Prostate gland (tissue), 2 donors: Measurements from ENCODE around the gene SCGB3A2.
"Not testable (repeated sequence)": the region's sequence is repeated elsewhere in the genome, so short reads cannot be mapped to it uniquely, and the experiment has no call there.

Experiments used
- CTCF ChIP-seq, 4 experiments: fragments of 200-600 bp in 2 of 4; fragments of 450-650 bp in 2 of 4; sonication (generic) in 2 of 4; IDR thresholded peaks; 1 replicate in 3 of 4; 2 replicates in 1 of 4; pipeline ENCODE4 v1.5.1; 2016 to 2019; ENCODE audit warnings: antibody characterized with exemption in 4 of 4, mild to moderate bottlenecking in 2 of 4, moderate library complexity in 2 of 4
- POLR2A ChIP-seq: fragments of 450-650 bp; IDR thresholded peaks from one replicate; pipeline ENCODE4 v1.6.1; 2016; ENCODE audit warnings: antibody characterized with exemption, mild to moderate bottlenecking
- POLR2AphosphoS5 ChIP-seq: sonication (generic); formaldehyde crosslinking; IDR thresholded peaks from one replicate; pipeline ENCODE4 v1.6.1; 2017; ENCODE audit warnings: antibody characterized with exemption

- TF ChIP-seq POLR2A; POLR2AphosphoS5; CTCF (IDR thresholded peaks at IDR 0.05): not testable (repeated sequence)
These were observed 4.2 kb upstream of the SCGB3A2 start for GRCh38 chr5:147874118-147874875.
